HG03575 (cell line): ENCODE measurements around the gene MRPS21.

Experiments
- ATAC-seq: cut with Tn5 transposase; IDR thresholded peaks from one replicate; pipeline ENCODE4 v1.9.1; 2021; ENCODE audit not compliant: unreplicated experiment, insufficient number of reproducible peaks, low FRiP score; ENCODE audit errors: extremely low read depth

The MRPS21 gene

DNA sequence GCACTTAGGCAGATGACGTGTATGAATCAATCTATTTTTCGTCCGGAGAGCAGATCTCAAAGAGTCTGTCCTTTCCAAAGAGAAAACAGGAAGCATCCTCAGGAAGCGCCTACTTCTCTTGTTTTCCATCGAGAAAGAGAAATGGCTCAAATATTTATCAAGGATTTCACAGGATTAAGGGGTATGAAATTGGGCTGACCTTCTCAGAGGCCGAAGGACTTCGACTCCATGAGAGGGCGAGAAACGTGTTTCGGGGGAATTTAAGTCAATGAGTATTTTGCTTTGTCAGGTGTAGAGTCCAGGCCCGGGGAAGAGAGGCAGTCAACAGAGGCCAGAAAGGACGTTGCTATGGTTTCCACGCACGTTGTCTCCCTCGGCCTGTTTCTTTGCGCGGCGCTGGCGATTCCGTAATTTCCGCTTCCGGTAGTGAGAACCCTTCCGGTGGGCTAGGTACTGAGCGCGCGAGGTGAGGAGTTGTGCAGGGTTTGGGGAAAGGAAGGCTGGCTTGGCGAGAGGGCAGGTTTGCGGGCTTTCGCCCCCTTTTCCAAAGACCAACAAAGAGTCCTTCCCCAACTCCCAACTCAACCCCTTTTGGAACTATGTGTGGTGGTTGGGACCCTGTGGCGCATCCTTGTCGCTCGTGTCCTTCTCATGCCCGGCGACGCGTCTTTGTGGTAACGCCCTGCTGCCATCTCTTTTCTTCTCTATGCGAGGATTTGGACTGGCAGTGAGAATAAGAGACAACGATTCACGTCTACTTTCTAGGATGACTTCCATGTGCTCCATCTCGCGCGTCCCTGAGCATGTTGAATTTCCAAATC lies at the start of gene MRPS21:
MRPS21 (plus strand) TSS at position 429 of the 821 bp plus-strand sequence. CDS start 506 bp downstream, outside the sequence.
- ATAC-seq, result peak; percentile 88

DNA sequence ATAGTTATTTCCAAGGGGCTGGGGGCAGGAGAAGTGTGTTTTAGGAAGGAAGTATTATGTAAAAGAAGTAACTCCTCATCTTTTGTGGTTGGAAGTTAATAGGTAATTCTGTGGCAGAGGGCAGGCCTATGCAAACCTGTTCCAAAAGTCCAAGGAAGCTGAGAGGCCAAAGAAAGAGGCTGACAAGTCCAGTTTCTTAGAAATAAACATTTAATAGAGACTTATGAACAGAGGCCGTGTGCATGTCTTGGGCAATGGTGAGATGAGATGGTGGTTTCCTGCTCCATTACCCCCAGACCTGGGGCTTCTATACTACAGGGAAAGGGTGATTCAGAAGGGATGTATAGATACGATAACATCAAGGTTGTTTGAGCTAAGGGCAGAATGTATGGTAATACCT lies 43.7 kb upstream of the MRPS21 start:
- ATAC-seq, result no peak

DNA sequence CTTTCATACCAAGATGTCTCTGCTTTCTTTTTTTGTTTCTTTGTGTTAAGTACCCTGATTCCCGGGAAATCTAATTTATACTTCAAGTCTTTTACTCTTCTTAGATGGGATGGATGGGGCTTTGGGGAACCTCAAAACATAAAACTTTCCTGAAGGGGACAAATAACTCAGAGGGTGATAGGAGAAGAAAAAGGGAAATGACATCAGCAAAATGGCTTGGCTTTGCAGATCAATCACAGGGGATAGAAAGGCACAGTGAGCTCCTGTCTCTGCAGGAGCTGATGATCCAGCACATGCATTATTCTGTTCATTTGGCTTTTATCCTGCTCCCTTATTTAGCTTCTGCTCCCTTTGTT lies 37.5 kb upstream of the MRPS21 start:
- ATAC-seq, result no peak

DNA sequence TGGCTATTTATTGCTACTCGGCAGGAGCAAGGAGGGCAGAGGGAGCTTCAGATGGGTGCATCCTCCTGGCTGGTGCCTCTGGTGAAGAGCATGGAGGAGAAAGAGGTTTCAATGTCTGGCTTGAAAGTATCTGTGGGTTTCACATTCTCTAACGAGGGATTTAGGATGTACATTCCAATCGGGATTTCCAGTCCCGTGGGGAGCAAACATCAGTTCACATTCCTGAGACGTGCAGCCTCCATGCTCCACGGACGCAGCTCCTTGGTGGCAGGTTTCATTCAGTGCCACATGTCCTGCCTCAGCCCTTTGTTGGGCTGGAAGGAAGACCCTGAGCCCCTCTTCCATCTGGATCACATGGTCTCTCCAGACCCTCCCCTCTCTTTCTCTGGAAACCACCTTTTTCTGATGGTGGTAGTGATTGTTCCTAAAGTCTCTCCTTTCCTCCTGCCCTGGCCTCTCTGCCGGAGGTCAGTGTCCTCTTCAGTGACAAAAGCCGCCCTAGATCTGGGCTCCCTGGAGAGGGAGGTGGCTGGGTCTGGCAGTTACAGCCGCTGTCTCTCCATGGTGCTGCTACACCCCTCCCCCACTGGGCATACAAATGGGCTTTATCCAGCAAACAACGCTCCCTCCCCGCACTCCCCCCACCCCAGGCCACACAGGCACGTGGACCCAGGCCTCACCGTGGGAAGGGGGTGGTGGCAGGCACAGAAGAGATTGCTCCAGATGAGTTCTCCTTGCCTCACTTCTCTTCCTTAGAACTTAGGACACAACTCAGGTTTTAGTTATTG lies 36.9 kb upstream of the MRPS21 start:
- ATAC-seq, result no peak

DNA sequence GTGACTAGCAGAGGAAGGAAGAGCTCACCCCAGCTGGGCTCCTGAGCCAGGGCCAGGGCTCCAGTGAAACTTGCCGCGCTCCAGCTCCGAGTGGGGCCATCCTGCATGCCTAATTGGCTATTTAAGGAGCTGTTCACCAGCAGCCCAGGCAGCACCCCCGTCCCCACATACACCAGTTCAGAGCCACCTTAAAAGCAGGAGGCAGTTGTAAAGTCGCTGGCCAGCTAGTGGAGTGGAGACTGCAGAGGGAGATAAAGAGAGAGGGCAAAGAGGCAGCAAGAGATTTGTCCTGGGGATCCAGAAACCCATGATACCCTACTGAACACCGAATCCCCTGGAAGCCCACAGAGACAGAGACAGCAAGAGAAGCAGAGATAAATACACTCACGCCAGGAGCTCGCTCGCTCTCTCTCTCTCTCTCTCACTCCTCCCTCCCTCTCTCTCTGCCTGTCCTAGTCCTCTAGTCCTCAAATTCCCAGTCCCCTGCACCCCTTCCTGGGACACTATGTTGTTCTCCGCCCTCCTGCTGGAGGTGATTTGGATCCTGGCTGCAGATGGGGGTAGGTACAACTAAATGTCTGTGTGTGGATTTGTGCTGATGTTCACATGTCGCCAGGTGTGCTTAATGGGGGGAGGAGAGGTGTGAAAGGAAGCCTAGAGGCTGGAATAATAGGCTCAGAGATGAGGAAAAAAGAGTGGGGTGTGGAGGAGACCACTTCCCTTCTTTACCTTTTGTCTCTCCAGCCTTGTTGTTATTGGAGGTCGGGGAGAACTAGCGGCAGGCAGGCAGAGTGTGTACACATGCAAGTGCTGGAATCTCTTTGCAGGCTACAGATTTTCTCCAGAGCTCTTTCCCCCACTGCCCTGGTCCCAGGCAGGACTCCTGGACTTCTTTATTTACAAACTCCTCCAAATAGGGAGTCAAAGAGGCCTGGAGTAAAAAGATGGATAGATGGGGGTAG lies 35.8 kb upstream of the MRPS21 start, which contains the start of gene CA14:
CA14 (plus strand) TSS at position 151 of the 962 bp plus-strand sequence; CDS start at position 506, 355 bp downstream.
- ATAC-seq, result no peak

DNA sequence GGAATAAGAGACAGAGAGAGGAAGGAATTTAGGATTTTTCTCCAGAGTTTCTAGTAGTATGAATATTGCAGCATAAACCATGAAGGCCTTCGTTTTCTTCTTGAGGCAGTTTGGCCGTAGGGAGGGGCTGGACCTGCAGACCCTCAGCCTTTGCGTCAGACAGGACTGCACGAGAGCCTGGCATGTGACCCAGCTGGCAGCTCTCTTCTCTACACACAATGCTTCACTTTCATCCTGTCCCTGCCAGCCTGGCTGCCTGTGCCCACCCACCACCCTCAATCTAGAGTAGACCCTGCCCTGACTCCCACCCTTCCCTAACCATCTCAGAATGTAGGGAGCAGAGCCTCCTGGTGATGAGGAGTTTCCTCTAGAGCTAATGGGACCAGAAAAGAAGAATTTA lies 34.4 kb upstream of the MRPS21 start:
- ATAC-seq, result no peak

DNA sequence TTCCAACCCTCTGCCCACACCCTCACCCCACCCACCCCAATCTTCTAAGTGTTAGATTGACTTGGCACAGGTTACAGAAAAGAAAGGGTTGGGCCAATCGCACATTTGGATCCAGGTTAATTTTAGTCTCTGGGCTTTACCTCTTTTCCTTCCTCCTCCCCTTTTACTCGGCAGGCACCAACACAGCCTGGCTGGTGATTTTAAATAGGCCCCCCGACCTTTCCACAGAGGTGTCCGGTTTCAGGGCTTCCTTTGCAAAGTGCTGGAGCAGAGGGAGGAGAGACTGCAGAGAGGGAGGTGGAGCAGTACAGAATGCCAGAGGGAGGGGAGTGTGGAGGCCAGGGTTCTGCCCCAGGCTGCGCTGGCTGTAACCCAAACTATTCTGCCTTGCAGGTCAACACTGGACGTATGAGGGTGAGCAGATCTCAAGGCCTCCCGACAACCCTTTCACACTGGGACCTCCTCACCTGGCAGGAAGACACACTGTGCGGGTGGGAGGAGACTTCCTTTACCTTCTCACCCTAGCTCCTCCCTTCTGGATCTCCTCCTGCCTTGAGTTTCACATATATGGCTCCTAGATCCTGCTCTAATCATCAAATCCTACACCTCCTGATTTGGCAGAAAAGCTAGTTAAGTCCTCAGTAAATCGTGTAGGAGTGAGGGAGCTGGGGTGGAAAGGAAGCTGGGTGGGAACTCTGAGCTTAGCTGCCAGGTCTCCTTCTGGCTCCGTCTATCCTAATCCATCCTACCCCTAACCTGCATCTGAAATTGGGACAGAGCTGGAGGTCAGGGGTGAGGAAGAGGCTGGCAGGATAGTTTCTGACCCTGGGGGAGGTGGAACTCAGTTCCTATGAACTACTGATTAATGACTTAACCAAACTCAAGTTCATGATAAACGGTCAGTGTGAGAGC lies 33.6 kb upstream of the MRPS21 start:
- ATAC-seq, result no peak

DNA sequence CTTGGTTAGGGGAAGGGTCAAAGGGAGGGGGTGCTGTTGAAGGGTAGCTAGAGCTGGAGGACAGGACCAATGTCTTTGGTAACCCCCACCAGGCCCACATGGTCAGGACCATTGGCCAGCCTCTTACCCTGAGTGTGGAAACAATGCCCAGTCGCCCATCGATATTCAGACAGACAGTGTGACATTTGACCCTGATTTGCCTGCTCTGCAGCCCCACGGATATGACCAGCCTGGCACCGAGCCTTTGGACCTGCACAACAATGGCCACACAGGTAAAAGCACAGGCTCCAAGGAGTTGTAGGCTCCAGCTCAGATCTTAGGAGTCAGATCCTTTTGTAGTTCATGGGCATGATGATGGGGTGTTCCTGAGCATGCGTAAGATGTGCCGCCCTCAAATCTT lies 32.3 kb upstream of the MRPS21 start:
- no peak for ATAC-seq

DNA sequence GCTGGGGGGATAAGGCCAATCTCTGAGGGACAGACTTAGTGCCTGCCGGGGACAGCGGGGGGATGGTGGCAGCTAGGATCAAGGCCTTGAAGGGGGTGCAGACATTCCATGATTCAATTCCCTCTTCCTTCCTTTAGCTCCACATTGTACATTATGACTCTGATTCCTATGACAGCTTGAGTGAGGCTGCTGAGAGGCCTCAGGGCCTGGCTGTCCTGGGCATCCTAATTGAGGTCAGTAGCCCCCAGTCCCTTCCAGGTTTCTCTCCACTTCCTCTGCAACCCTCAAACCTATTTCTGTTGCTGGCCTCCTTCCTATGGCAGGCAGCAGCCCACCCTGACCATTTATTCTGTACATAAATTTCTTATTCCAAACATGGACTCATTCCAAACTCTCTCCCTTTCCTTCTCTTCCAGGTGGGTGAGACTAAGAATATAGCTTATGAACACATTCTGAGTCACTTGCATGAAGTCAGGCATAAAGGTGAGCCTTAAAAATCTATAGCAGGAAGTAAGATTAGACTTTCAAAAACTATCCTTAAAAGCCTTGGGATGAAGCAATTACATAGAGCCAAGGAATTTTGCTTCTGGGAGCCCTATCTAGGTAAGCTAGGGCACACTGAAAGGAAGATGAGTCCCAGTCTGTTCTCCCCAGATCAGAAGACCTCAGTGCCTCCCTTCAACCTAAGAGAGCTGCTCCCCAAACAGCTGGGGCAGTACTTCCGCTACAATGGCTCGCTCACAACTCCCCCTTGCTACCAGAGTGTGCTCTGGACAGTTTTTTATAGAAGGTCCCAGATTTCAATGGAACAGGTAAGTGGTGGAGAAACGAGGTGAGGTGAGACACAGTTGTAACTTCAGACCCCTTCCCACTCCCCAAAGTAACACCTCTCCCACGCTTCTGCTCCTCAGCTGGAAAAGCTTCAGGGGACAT lies 31.0 kb upstream of the MRPS21 start:
- ATAC-seq, result no peak

DNA sequence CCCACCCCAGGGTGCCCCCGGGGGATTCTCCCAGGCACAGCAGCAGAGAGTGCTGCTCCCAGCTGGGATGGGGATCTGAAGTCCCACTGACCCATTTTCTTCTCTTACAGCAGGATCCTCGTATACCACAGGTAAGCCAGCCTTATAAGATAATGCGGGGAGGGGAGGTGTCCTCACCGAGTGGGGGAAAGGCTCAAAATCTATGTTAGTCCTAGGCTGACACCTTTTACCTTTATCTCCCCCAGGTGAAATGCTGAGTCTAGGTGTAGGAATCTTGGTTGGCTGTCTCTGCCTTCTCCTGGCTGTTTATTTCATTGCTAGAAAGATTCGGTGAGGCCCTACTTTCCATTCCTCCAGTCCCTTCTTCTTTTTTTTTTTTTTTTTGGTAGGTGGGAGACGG lies 30.1 kb upstream of the MRPS21 start:
- ATAC-seq, result no peak

DNA sequence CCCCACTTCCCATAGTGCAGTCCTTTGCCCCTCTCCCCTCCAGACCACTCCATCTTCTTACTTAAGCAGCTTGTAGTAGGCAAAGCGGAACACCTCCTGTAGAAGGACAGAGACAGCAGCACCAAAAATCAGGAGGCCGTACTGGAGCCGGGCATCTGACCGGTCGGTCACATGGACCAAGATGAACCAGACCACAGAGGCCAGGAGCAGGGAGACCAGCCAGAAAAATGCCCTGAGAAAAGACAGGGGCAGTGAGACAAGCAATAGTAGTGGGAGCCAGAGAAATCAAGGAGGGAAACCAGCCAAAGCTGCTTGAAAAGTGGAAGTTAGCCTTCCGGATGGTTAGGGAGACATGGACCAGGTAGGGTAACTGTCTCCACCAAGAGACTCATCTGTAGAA lies 25.8 kb upstream of the MRPS21 start:
- no peak for ATAC-seq

DNA sequence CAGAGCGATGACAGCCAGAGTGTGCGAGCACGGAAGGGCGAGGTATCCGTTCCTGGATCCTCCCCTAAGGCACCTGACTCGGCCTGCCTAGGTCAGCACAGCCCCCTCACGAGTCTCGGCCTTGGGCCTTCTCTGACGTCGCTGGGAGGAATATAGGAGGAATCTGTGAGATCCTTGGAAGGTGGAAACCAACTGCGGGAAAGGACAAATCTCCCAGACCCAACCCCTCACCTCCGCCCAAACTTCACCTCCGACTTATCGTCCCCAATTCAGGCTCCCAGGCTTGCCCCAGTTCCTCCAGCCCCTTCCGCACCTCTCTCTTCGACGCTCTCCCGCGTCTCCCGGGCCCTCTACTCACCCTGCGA lies 25.3 kb upstream of the MRPS21 start:
- ATAC-seq, result no peak

DNA sequence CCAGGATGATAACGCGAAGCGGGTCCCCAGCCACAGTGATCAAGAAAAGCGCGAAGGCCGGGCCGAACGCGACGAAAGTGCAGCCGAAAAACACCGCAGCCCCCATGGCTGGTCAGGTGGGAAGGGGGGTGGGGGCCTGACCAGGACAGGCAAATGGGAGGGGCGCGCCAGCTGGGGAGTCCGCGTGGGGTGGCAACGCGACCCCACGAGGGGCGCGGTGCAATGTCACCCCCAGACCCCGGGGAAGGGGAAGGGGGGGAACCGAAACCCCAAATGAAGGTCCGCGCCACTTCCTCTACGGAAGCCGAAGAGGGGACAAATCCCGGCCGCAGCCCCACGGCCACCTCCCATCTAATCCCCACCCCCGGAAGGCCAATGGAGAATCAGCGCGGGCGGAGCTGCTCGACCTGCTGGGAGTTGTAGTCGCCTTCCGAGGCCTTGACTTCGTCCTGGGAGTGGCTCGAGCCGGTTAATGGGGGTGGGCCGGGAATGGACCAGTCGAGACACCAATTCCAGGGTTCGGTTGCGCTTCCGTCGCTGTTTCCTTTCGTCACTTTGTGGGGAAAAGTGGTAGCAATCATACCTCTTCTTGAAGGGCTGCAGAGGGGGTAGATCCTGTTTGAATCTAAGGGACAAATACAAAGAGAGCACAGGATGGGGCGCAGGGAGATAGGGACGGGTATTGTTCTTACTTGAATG lies 24.8 kb upstream of the MRPS21 start, which contains the start of gene APH1A:
APH1A (minus strand) TSS at position 312 of the 699 bp plus-strand sequence; CDS start at position 106, 206 bp downstream.
- ATAC-seq, result no peak

DNA sequence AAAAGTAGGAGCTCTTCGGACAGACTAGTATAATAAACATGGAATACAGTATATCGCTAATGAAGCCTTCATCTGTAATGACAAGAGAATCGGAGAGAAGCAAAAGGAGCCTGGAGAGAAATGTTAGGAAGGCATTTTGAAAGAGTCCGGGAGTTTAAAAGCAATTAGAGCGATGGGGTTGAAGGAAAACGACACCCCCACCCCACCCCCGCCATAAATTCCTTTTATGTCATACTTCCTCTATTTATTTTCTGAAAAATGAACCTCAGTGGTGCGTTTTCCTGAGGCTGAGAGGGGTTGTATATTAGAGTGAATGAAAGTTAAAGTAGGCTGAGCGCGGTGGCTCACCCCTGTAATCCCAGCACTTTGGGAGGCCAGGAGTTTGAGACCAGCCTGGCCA lies 24.2 kb upstream of the MRPS21 start:
- ATAC-seq, result no peak

DNA sequence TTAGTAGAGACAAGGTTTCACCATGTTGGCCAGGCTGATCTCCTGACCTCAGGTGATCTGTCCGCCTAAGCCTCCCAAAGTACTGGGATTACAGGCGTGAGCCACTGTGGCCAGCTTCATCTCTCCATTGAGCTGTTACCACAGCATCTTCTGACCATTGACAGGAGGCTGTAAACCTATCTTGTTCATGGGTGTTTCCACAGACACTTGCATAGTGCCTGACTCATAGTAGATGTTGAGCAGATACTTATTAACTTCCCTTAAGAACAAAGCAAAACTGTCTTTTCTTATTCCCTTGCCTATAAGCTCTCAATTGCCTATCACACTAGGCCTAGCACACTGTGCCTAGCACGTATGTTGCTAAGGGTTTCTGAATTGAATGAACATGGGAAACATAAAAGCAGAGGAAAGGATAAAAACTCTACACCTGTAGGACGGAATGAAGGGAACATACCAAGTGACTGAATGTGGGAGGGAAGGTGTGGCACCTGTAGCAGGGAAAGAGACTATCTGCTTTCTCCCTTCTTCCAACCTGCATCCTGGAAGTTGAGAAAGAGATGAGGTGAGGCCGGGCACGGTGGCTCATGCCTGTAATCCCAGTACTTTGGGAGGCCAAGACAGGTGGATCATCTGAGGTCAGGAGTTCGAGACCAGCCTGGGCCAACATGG lies 22.2 kb upstream of the MRPS21 start:
- no peak for ATAC-seq

DNA sequence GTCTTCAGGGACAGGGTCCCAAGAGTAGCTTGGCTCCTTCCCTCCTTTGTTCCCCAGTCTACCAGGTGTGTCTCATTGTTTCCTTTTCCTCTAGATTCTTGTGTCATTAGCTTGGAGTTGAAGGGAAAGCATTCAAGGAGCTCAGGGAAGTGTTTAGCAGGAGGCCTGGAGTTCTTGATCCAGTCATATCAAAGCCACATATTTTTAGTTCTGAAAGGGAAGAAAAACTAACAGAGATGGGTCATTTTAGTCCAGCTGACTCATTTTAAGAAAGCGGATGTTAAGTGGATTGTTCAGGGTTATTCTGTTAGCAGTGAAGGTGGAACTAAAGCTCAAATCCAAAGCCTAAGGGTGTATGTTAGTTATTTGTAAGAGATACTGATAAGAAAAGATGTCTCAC lies 20.4 kb upstream of the MRPS21 start:
- ATAC-seq, result no peak
